ENCODE data around the gene DGAT2. TPM values are rescaled to one million over a fixed set of nuclear protein-coding genes. Genes with fewer than 3 reads are reported as not detected.

Gene DGAT2
- total RNA-seq, 2 experiments from 2014 or later: 0.65 to 0.86 TPM

DNA sequence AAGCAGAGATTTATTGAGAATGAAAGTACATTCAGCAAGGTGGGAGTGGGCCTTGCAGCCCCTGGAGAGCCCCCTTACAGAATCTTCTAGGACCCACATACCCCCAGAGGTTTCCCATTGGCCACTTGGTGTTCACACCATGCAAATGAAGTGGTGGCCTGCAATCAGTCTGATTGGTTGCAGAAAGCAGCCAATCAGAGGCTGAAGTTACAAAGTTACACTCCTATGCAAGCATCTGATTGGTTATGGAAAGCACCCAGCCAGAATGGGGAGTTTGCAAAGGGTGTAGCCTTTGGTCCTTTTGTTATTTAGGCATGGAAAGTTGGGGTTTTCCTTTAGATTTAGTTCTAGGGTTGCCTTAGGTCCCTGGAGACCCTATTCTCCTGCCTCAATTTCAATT is 81.3 kb downstream of the DGAT2 start:
- H3K36me3 Mint-ChIP-seq: peaks cover 12% of the 10 kb centered on the region
- no peaks in the 10 kb centered on the region for H3K27me3 Mint-ChIP-seq
- POLR2A ChIA-PET: no interaction called here
- H3K4me1 Mint-ChIP-seq: peaks cover 12% of the 10 kb centered on the region
- no peak overlapping the region for H3K27ac Mint-ChIP-seq
- DNase-seq (no peak), ATAC-seq (ENCODE audit: low read depth) (no peak)
- no peak overlapping the region for H3K4me3 Mint-ChIP-seq
- H3K9me3 Mint-ChIP-seq: no peaks in the 10 kb centered on the region

DNA sequence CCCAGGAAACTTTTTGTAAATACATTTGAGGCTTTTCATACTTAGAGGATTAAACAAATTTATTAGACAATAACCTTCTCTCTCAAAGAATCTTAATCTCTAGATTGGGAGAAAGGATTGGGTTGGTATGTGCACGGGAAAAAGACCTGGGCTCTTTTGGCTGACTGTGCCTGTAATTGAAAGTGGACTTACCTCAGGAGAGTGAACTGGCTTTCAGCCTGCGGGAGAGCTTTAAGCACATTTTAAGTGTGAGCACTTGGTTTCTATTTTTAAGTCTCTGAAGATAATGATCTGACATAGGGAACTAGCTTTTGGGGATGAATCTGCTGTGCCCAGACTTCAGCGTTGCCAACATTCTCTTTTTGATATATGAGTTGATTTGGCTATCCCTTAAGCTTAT is 82.2 kb downstream of the DGAT2 start:
- no peak for DNase-seq
- Mint-ChIP-seq H3K27me3 (no peaks in the 10 kb centered on the region), H3K36me3 (peaks cover 11% of the 10 kb centered on the region), H3K9me3 (no peaks in the 10 kb centered on the region), H3K4me1 (peaks cover 12% of the 10 kb centered on the region), H3K4me3 (no peak overlapping the region), H3K27ac (no peak overlapping the region)
- POLR2A ChIA-PET: no interaction called here
- no peak for ATAC-seq (ENCODE audit: low read depth)

Other genes with a start within 250 kb of the DGAT2 start
- gene GDPD5, start 242.8 kb upstream of the DGAT2 start, total RNA-seq: 10 to 100 TPM; 35.7 to 38.4 TPM
- gene SERPINH1, start 206.5 kb upstream of the DGAT2 start, total RNA-seq: 10 to 100 TPM; 15.7 to 17.8 TPM
- not detected for gene MAP6, start 99.7 kb upstream of the DGAT2 start, total RNA-seq
- not detected for gene MOGAT2, start 50.9 kb upstream of the DGAT2 start, total RNA-seq
- gene UVRAG, start 46.4 kb downstream of the DGAT2 start, total RNA-seq: 10 to 100 TPM; 22.3 to 22.6 TPM

Measured in activated naive CD8-positive, alpha-beta T cell treated with anti-CD3 and anti-CD28 coated beads, Interleukin-2, amount 10 ng/mL, durations not matched to agents 7 days and 5 days (primary cell).